K562 (cell line): ENCODE results near the gene COA4. TPM values are rescaled to one million over a fixed set of nuclear protein-coding genes. Genes with fewer than 3 reads are reported as not detected.
A peak's percentile ranks its signal among the peaks of the same experiment; 100 is the strongest.
"Not testable (repeated sequence)": the region's sequence is repeated elsewhere in the genome, so short reads cannot be mapped to it uniquely, and the experiment has no call there.

ENCODE experiments used
- ATAC-seq: fragments of 200-7000 bp; cut with Tn5 transposase; 3 replicates; pipeline ENCODE4 v1.9.1; 2020; ENCODE audit warnings: moderate library complexity
- BruUV-seq: library from RNA; stranded (reverse); fragments of 400-500 nt; replicated peaks from 2 replicates; lab custom pipeline; 2021; lab: Mats Ljungman, UMichigan
- CTCF ChIA-PET: fragments of 300-600 bp; formaldehyde crosslinking; extraction: SDS; loops from one replicate; lab custom pipeline; 2021; ENCODE audit warnings: low intra/inter-chr PET ratio; lab: Yijun Ruan, JAX
- POLR2A ChIA-PET: fragments of 300-600, 350-650 bp; sonication (Branson Sonifier 250); formaldehyde crosslinking; extraction: SDS; loops from one replicate; lab custom pipeline; 2021; ENCODE audit warnings: antibody characterized with exemption, inconsistent platforms; lab: Yijun Ruan, JAX
- DNase-seq, 4 experiments: peaks; one replicate each; pipeline versions ENCODE4 v3.0.0 to v3.0.0-alpha.2; 2011 to 2018; ENCODE audit warnings: low spot score in 3 of 4, mixed read lengths in 3 of 4; ENCODE audit errors: extremely low read depth in 1 of 4
- FAIRE-seq: peaks from 2 replicates; lab custom pipeline; 2011; peaks lifted over from hg19 to GRCh38; lab: Jason Lieb, UNC
- H2AFZ ChIP-seq: 2 replicates; pipeline ENCODE4 v1.6.0; 2011; ENCODE audit warnings: low read depth, low read length, control low read depth, inconsistent platforms
- H3K27ac ChIP-seq: fragments of 200-600 bp; 3 replicates; pipeline ENCODE4 v1.8.0; 2011; ENCODE audit warnings: low read depth, mild to moderate bottlenecking, control low read depth, inconsistent platforms, low read length, moderate library complexity, mixed read lengths; ENCODE audit errors: extremely low read depth
- H3K27me3 ChIP-seq, 2 experiments: fragments of 300-600 bp in 1 of 2; 2 replicates in 1 of 2; 3 replicates in 1 of 2; pipeline versions ENCODE4 v1.6.0 to v1.8.0; 2011; ENCODE audit warnings: inconsistent platforms in 2 of 2, low read length in 2 of 2, mild to moderate bottlenecking in 1 of 2, mixed read lengths in 1 of 2, moderate library complexity in 1 of 2; ENCODE audit not compliant: control insufficient read depth in 2 of 2, insufficient read depth in 2 of 2
- H3K36me3 ChIP-seq: fragments of 300-600 bp; 3 replicates; pipeline ENCODE4 v1.8.0; 2011; ENCODE audit warnings: mild to moderate bottlenecking, low read length, inconsistent platforms; ENCODE audit not compliant: control insufficient read depth, insufficient read depth
- H3K4me1 ChIP-seq, 2 experiments: fragments of 200-600 bp in 1 of 2; replicated peaks in 1 of 2; 2 replicates in 1 of 2; 3 replicates in 1 of 2; pipeline versions ENCODE4 v1.5.1 to v1.8.0; 2011; ENCODE audit warnings: inconsistent platforms in 2 of 2, low read length in 2 of 2, mild to moderate bottlenecking in 1 of 2, mixed read lengths in 1 of 2, moderate library complexity in 1 of 2; ENCODE audit not compliant: control insufficient read depth in 2 of 2, insufficient read depth in 2 of 2
- H3K4me2 ChIP-seq: 2 replicates; pipeline ENCODE4 v1.6.1; 2011; ENCODE audit warnings: low read length, control low read depth, inconsistent platforms, mixed read lengths; ENCODE audit not compliant: insufficient read depth
- H3K4me3 ChIP-seq: fragments of 200-600 bp; sonication (generic), shearing (Covaris generic); 2 replicates; pipeline ENCODE4 v1.5.1; 2016; ENCODE audit warnings: control low read depth, inconsistent platforms
- H3K79me2 ChIP-seq: fragments of 200-600 bp; 3 replicates; pipeline ENCODE4 v1.8.0; 2011; ENCODE audit warnings: low read length, inconsistent platforms; ENCODE audit not compliant: control insufficient read depth, insufficient read depth
- H3K9ac ChIP-seq, 2 experiments: 2 replicates each; pipeline versions ENCODE4 v1.6.0 to v1.6.1; 2011; ENCODE audit warnings: low read depth in 2 of 2, low read length in 2 of 2, control low read depth in 1 of 2, inconsistent platforms in 1 of 2, mild to moderate bottlenecking in 1 of 2, mixed read lengths in 1 of 2; ENCODE audit not compliant: insufficient read depth in 1 of 2
- H3K9me1 ChIP-seq: one replicate; pipeline ENCODE4 v1.6.0; 2011; ENCODE audit warnings: inconsistent platforms, mild to moderate bottlenecking, low read length, moderate library complexity; ENCODE audit not compliant: control insufficient read depth, insufficient read depth
- H3K9me3 ChIP-seq: replicated peaks from 2 replicates; pipeline ENCODE4 v1.5.1; 2011; ENCODE audit warnings: low read depth, low read length, inconsistent platforms; ENCODE audit not compliant: control insufficient read depth, insufficient read depth
- H4K20me1 ChIP-seq: replicated peaks from 2 replicates; pipeline ENCODE4 v1.6.1; 2011; ENCODE audit warnings: low read length, inconsistent platforms, mixed read lengths; ENCODE audit not compliant: control insufficient read depth, insufficient read depth
- BCOR ChIP-seq: fragments of 450-650 bp; IDR thresholded peaks from 2 replicates; pipeline ENCODE4 v1.6.1; 2016
- BRD9 ChIP-seq: fragments of 450-650 bp; IDR thresholded peaks from 2 replicates; pipeline ENCODE4 v1.6.1; 2018; ENCODE audit warnings: low read depth; ENCODE audit not compliant: partially characterized antibody
- ETV1 ChIP-seq: fragments of 450-650 bp; conservative IDR thresholded peaks from 2 replicates; pipeline ENCODE4 v1.6.1; 2016; ENCODE audit warnings: missing genetic modification characterization, control low read depth, low read depth, missing compliant biosample characterization
- NR2C2 ChIP-seq, 2 experiments: fragments of 200-800 bp in 1 of 2; sonication (Bioruptor generic) in 1 of 2; sonication (generic) in 1 of 2; formaldehyde crosslinking in 1 of 2; IDR thresholded peaks; 2 replicates each; pipeline versions ENCODE4 v1.6.1 to v1.8.0; 2016 to 2022; ENCODE audit warnings: mild to moderate bottlenecking in 1 of 2, missing compliant biosample characterization in 1 of 2, missing genetic modification characterization in 1 of 2, missing genetic modification reagents in 1 of 2
- TEAD4 ChIP-seq, 2 experiments: sonication (generic) in 1 of 2; formaldehyde crosslinking in 1 of 2; IDR thresholded peaks; 2 replicates each; pipeline versions ENCODE4 v1.6.1 to v1.8.0; 2012 to 2022; ENCODE audit warnings: borderline replicate concordance in 1 of 2, inconsistent platforms in 1 of 2, low read length in 1 of 2, mild to moderate bottlenecking in 1 of 2, missing genetic modification reagents in 1 of 2
- TRIM24 ChIP-seq, 2 experiments: fragments of 450-650 bp; IDR thresholded peaks; 2 replicates each; pipeline ENCODE4 v1.6.1; 2016
- whole genome bisulfite sequencing: fragments of 100-300 bp; shearing (Covaris generic); methylation state at CpG from one replicate; pipeline ENCODE4 v1.1.6; 2016; ENCODE audit warnings: low coverage, mixed read lengths; ENCODE audit not compliant: insufficient coverage; ENCODE audit errors: missing lambda C conversion rate; 5-methylcytosine and 5-hydroxymethylcytosine counted together
- in situ Hi-C: fragments of 300-500 bp; cut with MboI; formaldehyde crosslinking; loops from 4 replicates; pipeline ENCODE4 v1.15.0; 2018; ENCODE audit warnings: inconsistent platforms, mixed read lengths
- intact Hi-C: fragments of 100-400 bp; cut with micrococcal nuclease; formaldehyde crosslinking; loops from 2 replicates; pipeline ENCODE4 v1.14.2; 2022
- polyA plus RNA-seq, 8 experiments: library from polyadenylated mRNA; depleted of rRNA in 4 of 8; stranded (reverse) in 5 of 8; unstranded in 3 of 8; fragments of >200 nt; fragmentation: Nextera tagmentation in 2 of 8; fragmentation: Illumina TruSeq in 1 of 8; extraction: Ambion mirVana in 2 of 8; extraction: Trizol in 1 of 8; gene quantifications; 2 replicates each; pipeline versions ENCODE4 v1.2.1 to v1.2.3, GENCODE V29; 2011 to 2014; ENCODE audit warnings: inconsistent platforms in 1 of 8, missing spikeins in 1 of 8
- total RNA-seq, 7 experiments: library from RNA; depleted of rRNA in 6 of 7; stranded (reverse); fragments of >200 nt in 6 of 7; fragmentation: Illumina TruSeq in 2 of 7; extraction: Trizol in 2 of 7; gene quantifications; 2 replicates each; pipeline versions ENCODE4 v1.2.1 to v1.2.3, GENCODE V29; 2011 to 2021; ENCODE audit warnings: low replicate concordance in 1 of 7
- TF ChIP-seq, protein P1 (sequence below): fragments of 200-800 bp; sonication (Bioruptor generic); IDR thresholded peaks from 2 replicates; pipeline ENCODE4 v1.6.1; 2017; ENCODE audit warnings: missing genetic modification characterization, missing compliant biosample characterization
- TF ChIP-seq, protein P2 (sequence below), 3 experiments: fragments of 200-800 bp in 1 of 3; fragments of 250-450 bp in 1 of 3; fragments of 450-650 bp in 1 of 3; sonication (Bioruptor Pico) in 1 of 3; sonication (Bioruptor generic) in 1 of 3; formaldehyde crosslinking in 1 of 3; IDR thresholded peaks; 2 replicates each; pipeline versions ENCODE4 v1.6.1 to v1.8.0; 2016 to 2022; ENCODE audit warnings: mild to moderate bottlenecking in 2 of 3, missing genetic modification characterization in 2 of 3, missing compliant biosample characterization in 1 of 3, moderate library complexity in 1 of 3

Gene COA4
- total and polyA plus RNA-seq, 9 of the 15 experiments (the other 6 are each of a cell fraction or from before 2014, with no cell fraction given): 108 to 255 (median 152) TPM

DNA sequence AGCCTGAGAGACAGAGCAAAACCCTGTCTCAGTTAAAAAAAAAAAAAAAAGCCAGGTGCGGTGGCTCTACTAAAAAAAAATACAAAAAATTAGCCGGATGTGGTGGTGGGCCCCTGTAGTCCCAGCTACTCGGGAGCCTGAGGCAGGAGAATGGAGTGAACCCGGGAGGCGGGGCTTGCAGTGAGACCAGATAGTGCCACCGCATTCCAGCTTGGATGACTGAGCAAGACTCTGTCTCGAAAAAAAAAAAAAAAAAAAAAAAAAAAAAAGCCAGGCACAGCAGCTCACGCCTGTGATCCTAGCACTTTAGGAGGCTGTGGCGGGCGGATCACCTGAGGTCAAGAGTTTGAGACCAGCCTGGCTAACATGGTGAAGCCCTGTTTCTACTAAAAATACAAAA lies 3.8 kb upstream of the COA4 start:
- POLR2A ChIA-PET: interaction anchor here (0.6 to 2.2 kb wide), 5 partner anchors 10 to 466 kb away, joined by 3 to 5 read pairs (median 3); no protein-coding TSS in a partner anchor
- H3K27me3 ChIP-seq; H3K9me1 ChIP-seq; in situ Hi-C loops; H2AFZ ChIP-seq; H3K4me1 ChIP-seq; intact Hi-C loops; H4K20me1 ChIP-seq; H3K9me3 ChIP-seq; H3K4me3 ChIP-seq; BruUV-seq; CTCF ChIA-PET; TF ChIP-seq TEAD4 (CRISPR knock-in tag; IDR thresholded peaks at IDR 0.05; ENCODE audit: borderline replicate concordance); NR2C2 (CRISPR knock-in tag; IDR thresholded peaks at IDR 0.05): not testable (repeated sequence)
- DNase-seq: peak in 1 of 4 experiments; percentile 85
- peak overlapping the region; percentile 30 to 57; a peak in 2 of 4 replicates for H3K9ac ChIP-seq
- H3K36me3 ChIP-seq: peaks cover 21% of the 10 kb centered on the region
- ATAC-seq: peak; percentile 49
- H3K27ac ChIP-seq: peak overlapping the region; percentile 68
- FAIRE-seq: peak; percentile 73
- WGBS: 5% methylated on average over 9 of the region's 10 CpGs
- H3K79me2 ChIP-seq: peaks cover 40% of the 10 kb centered on the region
- H3K4me2 ChIP-seq: peak overlapping the region; percentile 40; the same call in 1 of the 2 replicates
- TF ChIP-seq, protein P1, sequence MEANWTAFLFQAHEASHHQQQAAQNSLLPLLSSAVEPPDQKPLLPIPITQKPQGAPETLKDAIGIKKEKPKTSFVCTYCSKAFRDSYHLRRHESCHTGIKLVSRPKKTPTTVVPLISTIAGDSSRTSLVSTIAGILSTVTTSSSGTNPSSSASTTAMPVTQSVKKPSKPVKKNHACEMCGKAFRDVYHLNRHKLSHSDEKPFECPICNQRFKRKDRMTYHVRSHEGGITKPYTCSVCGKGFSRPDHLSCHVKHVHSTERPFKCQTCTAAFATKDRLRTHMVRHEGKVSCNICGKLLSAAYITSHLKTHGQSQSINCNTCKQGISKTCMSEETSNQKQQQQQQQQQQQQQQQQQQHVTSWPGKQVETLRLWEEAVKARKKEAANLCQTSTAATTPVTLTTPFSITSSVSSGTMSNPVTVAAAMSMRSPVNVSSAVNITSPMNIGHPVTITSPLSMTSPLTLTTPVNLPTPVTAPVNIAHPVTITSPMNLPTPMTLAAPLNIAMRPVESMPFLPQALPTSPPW: 0 out of 2 replicates have a peak, but pooled peaks have one; percentile 20
- TF ChIP-seq TEAD4 (IDR thresholded peaks at IDR 0.05; ENCODE audit: low read length) (peak; percentile 40), NR2C2 (tag; IDR thresholded peaks at IDR 0.05) (0 out of 2 replicates have a peak, but pooled peaks have one; percentile 24), ETV1 (tag) (0 out of 2 replicates have a peak, but pooled peaks have one; percentile 11), BCOR (peak; percentile 36; the same call in 1 of the 2 replicates), BRD9 (peak; percentile 42), TRIM24 (IDR thresholded peaks at IDR 0.05) (peak; percentile 51 to 77; a peak in 3 of 4 replicates)
- TF ChIP-seq, protein P2, sequence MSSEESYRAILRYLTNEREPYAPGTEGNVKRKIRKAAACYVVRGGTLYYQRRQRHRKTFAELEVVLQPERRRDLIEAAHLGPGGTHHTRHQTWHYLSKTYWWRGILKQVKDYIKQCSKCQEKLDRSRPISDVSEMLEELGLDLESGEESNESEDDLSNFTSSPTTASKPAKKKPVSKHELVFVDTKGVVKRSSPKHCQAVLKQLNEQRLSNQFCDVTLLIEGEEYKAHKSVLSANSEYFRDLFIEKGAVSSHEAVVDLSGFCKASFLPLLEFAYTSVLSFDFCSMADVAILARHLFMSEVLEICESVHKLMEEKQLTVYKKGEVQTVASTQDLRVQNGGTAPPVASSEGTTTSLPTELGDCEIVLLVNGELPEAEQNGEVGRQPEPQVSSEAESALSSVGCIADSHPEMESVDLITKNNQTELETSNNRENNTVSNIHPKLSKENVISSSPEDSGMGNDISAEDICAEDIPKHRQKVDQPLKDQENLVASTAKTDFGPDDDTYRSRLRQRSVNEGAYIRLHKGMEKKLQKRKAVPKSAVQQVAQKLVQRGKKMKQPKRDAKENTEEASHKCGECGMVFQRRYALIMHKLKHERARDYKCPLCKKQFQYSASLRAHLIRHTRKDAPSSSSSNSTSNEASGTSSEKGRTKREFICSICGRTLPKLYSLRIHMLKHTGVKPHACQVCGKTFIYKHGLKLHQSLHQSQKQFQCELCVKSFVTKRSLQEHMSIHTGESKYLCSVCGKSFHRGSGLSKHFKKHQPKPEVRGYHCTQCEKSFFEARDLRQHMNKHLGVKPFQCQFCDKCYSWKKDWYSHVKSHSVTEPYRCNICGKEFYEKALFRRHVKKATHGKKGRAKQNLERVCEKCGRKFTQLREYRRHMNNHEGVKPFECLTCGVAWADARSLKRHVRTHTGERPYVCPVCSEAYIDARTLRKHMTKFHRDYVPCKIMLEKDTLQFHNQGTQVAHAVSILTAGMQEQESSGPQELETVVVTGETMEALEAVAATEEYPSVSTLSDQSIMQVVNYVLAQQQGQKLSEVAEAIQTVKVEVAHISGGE (CRISPR knock-in tag; IDR thresholded peaks at IDR 0.05): 0 out of 6 replicates have a peak, but pooled peaks of 1 of the 3 experiments have one; percentile 40
